GM11168 (cell line): ENCODE measurements around the gene ING3.

Source experiments
- in situ Hi-C: fragments of 300-500 bp; cut with MboI; formaldehyde crosslinking; loops from one replicate; pipeline ENCODE4 v1.12.0; 2022; ENCODE audit warnings: low sequenced_read_pairs; ENCODE audit not compliant: unreplicated experiment

ING3 gene

GRCh38 chr7:120950539-120951308 lies at the start of gene ING3:
TSS of gene ING3 (plus strand) at chr7:120950777. CDS start at chr7:120950897, 120 bp downstream.
- in situ Hi-C loops, result no loop called here

- in situ Hi-C loops, result no loop called here
Observed at GRCh38 chr7:120915314-120916105, 35.1 kb upstream of the ING3 start.

- in situ Hi-C loops, result no loop called here
Observed at GRCh38 chr7:120916121-120916520, 34.5 kb upstream of the ING3 start.

GRCh38 chr7:120916538-120916937 lies 34.0 kb upstream of the ING3 start:
- in situ Hi-C loops, result no loop called here

GRCh38 chr7:120919466-120919865 lies 31.1 kb upstream of the ING3 start:
- in situ Hi-C loops, result no loop called here

- in situ Hi-C loops, result no loop called here
Observed at GRCh38 chr7:120920034-120920433, 30.5 kb upstream of the ING3 start.

- in situ Hi-C loops, result no loop called here
Observed at GRCh38 chr7:120920591-120921274, 29.8 kb upstream of the ING3 start.

GRCh38 chr7:120924837-120925236 lies 25.7 kb upstream of the ING3 start:
- in situ Hi-C loops, result loop anchor here (5.0 kb wide), 2 partner anchors 38 to 113 kb away; no protein-coding TSS in a partner anchor

GRCh38 chr7:120925392-120925791 lies 25.2 kb upstream of the ING3 start:
- in situ Hi-C loops, result loop anchor here (5.0 kb wide), 2 partner anchors 38 to 113 kb away; no protein-coding TSS in a partner anchor

- in situ Hi-C loops, result loop anchor here (5.0 kb wide), 2 partner anchors 40 to 115 kb away; no protein-coding TSS in a partner anchor
Observed at GRCh38 chr7:120926943-120927346, 23.6 kb upstream of the ING3 start.

- in situ Hi-C loops, result loop anchor here (5.0 kb wide), 2 partner anchors 40 to 115 kb away; no protein-coding TSS in a partner anchor
Observed at GRCh38 chr7:120927454-120928103, 23.0 kb upstream of the ING3 start.

GRCh38 chr7:120931243-120931642 lies 19.3 kb upstream of the ING3 start:
- in situ Hi-C loops, result no loop called here

GRCh38 chr7:120933475-120933874 lies 17.1 kb upstream of the ING3 start:
- in situ Hi-C loops, result no loop called here

- in situ Hi-C loops, result no loop called here
Observed at GRCh38 chr7:120939345-120939744, 11.2 kb upstream of the ING3 start.

GRCh38 chr7:120941064-120941463 lies 9.5 kb upstream of the ING3 start:
- in situ Hi-C loops, result no loop called here

GRCh38 chr7:120941856-120942255 lies 8.7 kb upstream of the ING3 start:
- in situ Hi-C loops, result no loop called here

GRCh38 chr7:120942861-120943260 lies 7.7 kb upstream of the ING3 start:
- in situ Hi-C loops, result no loop called here

GRCh38 chr7:120944826-120945562 lies 5.6 kb upstream of the ING3 start:
- in situ Hi-C loops, result no loop called here

- in situ Hi-C loops, result no loop called here
Observed at GRCh38 chr7:120947980-120948379, 2.6 kb upstream of the ING3 start.
